HG03095 (cell line): ENCODE data around the gene NUDCD3.

Experiments used
- ATAC-seq: cut with Tn5 transposase; IDR thresholded peaks from one replicate; pipeline ENCODE4 v1.9.1; 2021; ENCODE audit warnings: moderate library complexity; ENCODE audit not compliant: unreplicated experiment

Gene NUDCD3

DNA sequence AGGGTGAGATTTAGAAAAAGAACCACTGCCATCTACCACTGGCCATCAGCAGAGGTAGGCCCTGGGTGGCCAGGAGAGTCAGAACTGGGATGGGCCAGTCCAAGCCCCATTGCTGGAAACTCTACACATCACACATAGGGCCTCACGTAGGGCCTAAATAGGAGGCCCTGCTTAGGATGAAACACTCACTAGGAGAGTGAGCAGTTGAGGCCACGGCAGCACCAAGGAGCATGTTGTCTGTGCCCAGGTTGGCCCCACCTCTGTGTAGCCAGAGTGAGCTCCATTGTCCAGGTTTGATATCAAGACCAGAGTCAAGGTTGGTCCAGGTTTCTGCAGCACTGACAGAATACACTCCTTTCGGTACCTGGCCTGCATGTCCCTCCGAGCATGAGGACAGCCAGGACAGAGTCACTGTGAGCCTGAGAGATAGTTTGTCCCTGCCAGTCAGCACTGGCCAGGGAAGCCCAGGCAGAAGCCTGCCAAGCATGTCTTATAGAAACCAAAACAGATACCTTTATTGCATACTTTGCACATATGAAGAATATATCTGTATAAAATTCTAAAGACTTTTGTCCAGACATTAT is 87.2 kb downstream of the NUDCD3 start:
- no peak for ATAC-seq

GRCh38 chr7:44402401-44403060 is 87.9 kb downstream of the NUDCD3 start:
- ATAC-seq, result no peak

- no peak for ATAC-seq
These were observed 88.8 kb downstream of the NUDCD3 start for GRCh38 chr7:44401692-44402091.

- no peak for ATAC-seq
These were observed 90.4 kb downstream of the NUDCD3 start for GRCh38 chr7:44400033-44400511.

DNA sequence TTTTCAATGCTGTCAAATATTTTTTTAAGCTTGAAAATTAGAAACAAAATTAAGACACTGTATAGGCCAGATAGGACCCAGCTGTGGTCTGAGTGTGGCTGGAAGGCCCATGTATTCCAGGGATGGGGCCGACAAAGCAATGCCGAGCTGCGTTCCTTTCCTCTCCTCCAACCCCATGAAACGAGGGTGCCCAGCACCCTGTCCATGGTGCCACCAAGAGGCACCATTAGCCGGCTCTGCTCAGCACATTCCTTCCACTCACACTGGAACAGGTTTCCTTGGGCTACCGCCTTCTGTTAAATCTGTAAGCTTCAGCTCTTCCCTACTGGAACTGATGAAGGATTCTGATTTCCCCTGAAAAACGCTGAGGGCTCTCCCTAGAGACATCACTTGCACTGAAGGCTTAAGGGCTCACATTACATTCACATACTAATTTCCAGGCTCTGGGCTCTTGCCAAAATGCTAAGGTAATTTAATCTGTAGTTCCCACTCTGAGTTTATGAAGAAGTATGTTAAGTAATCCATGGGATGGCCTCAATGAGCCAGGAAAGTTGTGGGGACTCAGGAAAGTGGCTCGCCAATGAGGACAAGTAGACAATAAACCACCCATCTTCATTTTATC is 91.4 kb downstream of the NUDCD3 start:
- ATAC-seq, result no peak

GRCh38 chr7:44398511-44398911 is 91.9 kb downstream of the NUDCD3 start:
- no peak for ATAC-seq

DNA sequence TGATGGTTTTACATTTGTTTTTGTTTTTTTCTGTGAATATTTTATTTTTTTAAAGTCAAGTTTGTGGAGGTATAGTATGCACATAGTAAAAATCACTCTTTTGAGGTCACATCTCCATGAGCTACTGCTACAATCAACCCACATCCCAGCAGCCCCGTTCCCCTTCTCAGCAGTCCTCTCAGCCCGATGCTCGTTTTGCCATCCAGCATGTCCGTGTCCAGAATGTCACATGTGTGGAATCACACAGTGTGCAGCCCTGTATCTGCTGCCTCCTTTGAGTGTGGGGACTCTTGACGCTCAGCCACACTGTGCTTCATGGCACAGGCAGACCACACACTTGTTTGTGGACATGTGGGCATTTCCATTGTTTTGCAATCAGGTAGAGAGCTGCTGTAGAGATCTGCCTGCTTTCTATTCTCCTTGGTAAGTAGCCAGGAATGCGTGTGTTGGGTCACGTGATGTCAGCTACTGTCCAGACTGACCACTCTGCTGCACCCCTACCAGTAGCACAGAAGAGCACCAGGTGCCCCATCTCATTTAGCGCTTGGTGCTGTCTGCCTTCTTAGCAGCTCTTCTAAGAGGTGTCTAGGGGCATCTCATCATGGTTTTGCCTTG is 93.4 kb downstream of the NUDCD3 start:
- no peak for ATAC-seq

GRCh38 chr7:44396496-44396895 is 94.0 kb downstream of the NUDCD3 start:
- no peak for ATAC-seq

- ATAC-seq, result no peak
These were observed 95.4 kb downstream of the NUDCD3 start for GRCh38 chr7:44395067-44395466.

DNA sequence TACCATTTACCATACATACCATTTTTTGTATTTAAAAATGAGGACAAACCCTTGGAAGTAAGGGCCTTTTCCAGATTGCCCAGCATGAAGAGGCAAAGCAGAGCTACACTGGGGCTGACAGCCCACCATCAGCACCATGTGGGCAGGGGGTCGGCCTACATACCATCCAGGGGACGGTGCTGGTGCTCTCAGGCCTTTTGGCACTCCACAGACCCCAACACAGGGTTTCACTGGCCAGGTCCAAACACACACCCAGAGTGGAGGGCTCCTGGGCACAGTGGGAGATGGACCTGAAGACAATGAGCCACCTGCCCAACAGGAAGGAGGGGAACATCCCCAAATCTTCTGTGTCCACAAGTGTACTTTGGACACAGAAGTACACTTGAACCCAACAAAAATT is 95.8 kb downstream of the NUDCD3 start:
- ATAC-seq, result no peak

DNA sequence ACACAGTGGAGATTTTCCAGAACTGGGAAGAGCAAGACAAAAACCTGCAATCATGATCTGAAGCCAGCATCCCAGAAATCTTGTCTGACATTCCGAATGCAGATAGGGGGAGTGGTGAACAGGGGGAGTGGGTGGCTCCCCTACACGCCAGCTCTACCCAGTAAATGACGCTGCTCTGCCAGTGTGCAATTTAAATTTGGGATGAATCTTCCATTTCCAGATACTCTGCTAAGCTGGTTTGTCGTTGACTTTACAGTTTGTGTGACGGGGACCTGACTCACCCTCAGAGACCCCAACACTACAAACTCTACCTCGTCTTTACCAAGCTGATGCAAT is 96.4 kb downstream of the NUDCD3 start:
- ATAC-seq, result no peak

- ATAC-seq, result no peak
These were observed 97.0 kb downstream of the NUDCD3 start for GRCh38 chr7:44393238-44394111.

GRCh38 chr7:44392618-44393010 is 97.8 kb downstream of the NUDCD3 start:
- ATAC-seq, result no peak

DNA sequence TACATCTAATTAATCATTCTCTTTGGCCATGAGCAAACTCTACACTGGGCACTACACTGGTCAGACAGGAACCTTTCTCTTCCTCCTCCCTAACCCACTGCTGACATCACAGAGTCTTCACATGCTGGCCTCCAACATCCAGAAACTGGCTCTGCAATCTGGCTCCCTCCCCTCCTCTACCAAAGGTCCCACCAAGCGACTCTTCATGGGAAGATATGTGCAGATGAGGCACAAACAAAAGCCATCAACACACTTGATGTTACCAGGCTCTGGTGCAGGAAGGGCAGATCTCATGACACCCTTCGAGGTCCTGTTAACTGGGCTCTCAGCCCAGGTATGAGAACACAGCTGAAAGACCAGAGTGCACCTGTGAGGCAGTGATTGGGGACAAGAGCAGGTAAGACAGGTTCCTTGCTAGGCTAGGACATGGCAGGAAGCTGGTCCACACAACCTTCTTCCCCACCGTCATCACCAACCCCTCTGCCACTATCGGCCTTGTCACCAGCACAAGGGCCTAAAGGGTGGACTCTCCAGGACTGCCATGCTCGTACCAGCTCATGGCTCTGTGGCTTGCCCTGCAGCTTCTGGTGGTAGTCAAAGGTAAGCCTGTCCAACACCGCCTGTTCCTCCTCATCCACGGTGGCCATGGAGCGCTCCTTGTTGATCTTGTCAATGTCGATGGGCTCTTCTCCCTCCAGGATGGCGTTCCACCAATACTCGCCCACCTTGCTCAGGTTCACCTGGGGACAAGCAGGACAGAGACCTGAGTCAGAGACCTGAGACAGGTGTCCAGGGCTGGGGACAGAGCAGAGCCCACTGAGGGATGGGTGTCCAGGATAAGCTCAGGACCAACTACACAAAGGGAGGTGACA is 98.5 kb downstream of the NUDCD3 start:
- ATAC-seq, result no peak

GRCh38 chr7:44391171-44391570 is 99.3 kb downstream of the NUDCD3 start:
- no peak for ATAC-seq

DNA sequence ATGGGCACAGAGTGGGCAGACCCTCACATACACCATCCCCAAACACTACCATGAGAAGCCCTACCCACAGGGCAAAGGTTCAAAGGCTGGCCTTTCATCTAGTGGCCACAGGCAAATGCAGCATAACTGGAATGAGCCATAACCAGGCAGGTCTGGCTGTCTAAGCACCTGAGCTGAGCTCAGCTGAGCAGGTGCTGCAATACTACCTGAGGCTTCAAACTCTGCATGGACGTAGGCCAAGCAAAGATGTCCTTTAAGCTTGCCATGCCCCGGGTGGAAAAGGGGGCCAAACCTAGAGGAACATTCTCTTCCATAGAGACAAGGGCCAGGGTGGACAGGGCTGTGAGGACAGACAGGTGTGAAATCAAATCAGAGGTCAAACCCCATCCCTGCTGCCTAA is 99.8 kb downstream of the NUDCD3 start:
- no peak for ATAC-seq

DNA sequence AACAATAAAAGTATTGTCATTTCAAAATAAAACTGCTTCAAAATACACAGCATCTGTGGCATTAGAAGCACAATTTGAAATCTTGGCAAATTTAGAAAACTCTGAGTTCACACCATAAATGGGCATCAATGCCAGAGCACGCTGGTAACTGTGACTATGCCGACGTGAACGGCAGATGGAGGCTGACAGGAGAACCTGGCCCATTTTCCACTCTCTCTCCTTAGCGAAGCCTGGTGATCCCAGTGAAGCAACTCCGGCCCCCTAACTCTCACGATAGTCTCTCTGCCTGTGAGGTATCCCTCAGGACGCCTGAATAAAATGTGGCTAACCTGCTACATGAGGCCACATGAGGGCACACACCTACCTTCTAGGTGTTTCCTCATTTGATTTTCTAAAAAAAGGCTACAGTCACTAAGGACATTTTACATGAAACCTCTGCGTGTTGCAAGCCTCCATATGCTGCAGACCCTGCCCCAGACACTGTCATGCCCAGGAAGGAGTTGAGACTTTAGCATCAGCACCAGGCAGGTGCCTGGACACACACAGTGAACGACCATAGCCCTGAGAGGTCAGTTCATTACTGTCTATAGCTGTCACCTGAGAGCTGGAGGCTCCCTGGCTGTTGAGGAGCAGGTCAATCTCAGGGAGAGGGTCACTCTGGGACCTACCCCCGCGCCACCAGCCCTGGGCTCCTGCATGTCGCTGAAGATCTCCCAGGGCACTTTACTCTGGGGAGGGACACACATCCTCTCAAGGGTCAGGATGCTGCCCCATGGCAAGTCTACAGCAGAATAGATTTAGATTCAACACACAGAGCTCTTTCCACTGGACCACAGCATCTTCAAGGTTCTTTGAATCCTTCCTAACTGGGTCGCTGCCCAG is 102.1 kb downstream of the NUDCD3 start:
- ATAC-seq, result no peak

GRCh38 chr7:44387389-44387788 is 103.1 kb downstream of the NUDCD3 start:
- ATAC-seq, result no peak
